ENCODE results near the gene SUMO2. TPM values are rescaled to one million over a fixed set of nuclear protein-coding genes. Genes with fewer than 3 reads are reported as not detected.

SUMO2 gene
- total and polyA plus RNA-seq, 2 of the 13 experiments (the other 11 are each of a cell fraction or from before 2014, with no cell fraction given), result 337 to 553 TPM

DNA sequence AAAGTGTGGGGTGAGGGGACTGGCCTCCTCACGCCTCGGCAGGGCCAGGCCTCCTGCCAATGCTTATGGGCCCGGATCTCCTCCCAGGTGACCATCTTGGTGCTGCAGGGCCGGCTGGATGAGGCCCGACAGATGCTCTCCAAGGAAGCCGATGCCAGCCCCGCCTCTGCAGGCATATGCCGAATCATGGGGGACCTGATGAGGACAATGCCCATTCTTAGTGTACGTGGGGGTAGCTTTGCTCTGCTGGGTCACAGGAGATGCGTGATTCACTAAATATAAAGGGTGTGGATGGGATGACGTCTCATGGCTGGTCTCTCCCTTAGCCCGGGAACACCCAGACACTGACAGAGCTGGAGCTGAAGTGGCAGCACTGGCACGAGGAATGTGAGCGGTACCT, 42.3 kb upstream of the SUMO2 start:
- intact Hi-C loops (cut with micrococcal nuclease; ENCODE audit: unreplicated experiment) (no loop called here), in situ Hi-C loops (cut with HindIII; ENCODE audit: extremely low pct_ligation_motif_present, low pct_unique_long_range_greater_than_20kb) (no loop called here)
- no TSS peak for BruUV-seq (replicated peaks)
- ChIA-PET CTCF (ENCODE audit: low intra/inter-chr PET ratio, low total read pairs) (no interaction called here), POLR2A (no interaction called here)
- no peak overlapping the region for H3K9ac ChIP-seq (ENCODE audit: insufficient read depth, low read depth, low read length)
- TF ChIP-seq AGO2 (optimal IDR thresholded peaks at IDR 0.05; ENCODE audit: low read depth, low read length) (peak; percentile 28), SRSF4 (IDR thresholded peaks at IDR 0.05; ENCODE audit: low read depth, low read length, poor library complexity, severe bottlenecking) (no peak)
- H3K4me3 ChIP-seq (replicated peaks in 1 of 3; ENCODE audit: insufficient read depth in 1 of 3, low read depth in 2 of 3, low read length in 3 of 3), result no peak overlapping the region
- H2AFZ ChIP-seq (ENCODE audit: low read length), result no peak overlapping the region
- H3K27me3 ChIP-seq (ENCODE audit: control insufficient read depth in 1 of 2, insufficient read depth in 2 of 2, low read length in 2 of 2), result no peaks in the 10 kb centered on the region
- no peak for DNase-seq (ENCODE audit: low spot score)
- H3K9me3 ChIP-seq (ENCODE audit: low read length), result no peaks in the 10 kb centered on the region
- H3K79me2 ChIP-seq (ENCODE audit: insufficient read depth, low read length), result no peaks in the 10 kb centered on the region
- FAIRE-seq, result no peak
- WGBS (ENCODE audit: low lambda C conversion rate), result 88% methylated on average over 14 of the region's 14 CpGs
- no peak overlapping the region for H3K27ac ChIP-seq (ENCODE audit: extremely low read length, insufficient read depth, low read length)
- no peaks in the 10 kb centered on the region for H4K20me1 ChIP-seq (ENCODE audit: insufficient read depth, low read length)
- H3K4me2 ChIP-seq (ENCODE audit: low read depth, low read length), result no peak overlapping the region
- no peak for ATAC-seq
- H3K36me3 ChIP-seq (replicated peaks in 1 of 2; ENCODE audit: control insufficient read depth in 1 of 2, insufficient read depth in 2 of 2, low read length in 2 of 2), result peaks cover 39 to 63% of the 10 kb centered on the region in 2 experiments
- no peaks in the 10 kb centered on the region for H3K4me1 ChIP-seq (ENCODE audit: insufficient read depth, low read length)

DNA sequence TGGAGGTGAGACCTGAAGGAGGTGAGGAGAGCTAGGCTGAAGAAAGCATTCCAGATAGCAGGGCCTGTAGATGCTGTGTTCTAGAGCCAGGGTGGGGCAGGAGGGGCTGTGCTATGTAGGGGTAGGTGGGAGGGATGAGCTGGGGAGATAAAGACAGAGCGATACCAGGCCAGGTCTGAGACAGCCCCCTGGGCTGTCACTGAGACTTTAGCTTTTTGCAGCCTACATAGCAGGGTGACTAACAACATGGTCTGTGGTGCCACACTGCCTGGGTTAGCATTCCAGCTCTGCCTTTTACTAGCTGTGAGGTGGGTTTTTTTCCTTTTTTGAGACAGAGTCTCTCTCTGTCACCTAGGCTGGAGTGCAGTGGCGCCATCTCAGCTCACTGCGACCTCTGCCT, 37.1 kb upstream of the SUMO2 start:
- DNase-seq (ENCODE audit: low spot score), result no peak
- FAIRE-seq, result no peak
- in situ Hi-C loops (cut with HindIII; ENCODE audit: extremely low pct_ligation_motif_present, low pct_unique_long_range_greater_than_20kb), result no loop called here
- no peaks in the 10 kb centered on the region for H3K9me3 ChIP-seq (ENCODE audit: low read length)
- H3K4me2 ChIP-seq (ENCODE audit: low read depth, low read length), result no peak overlapping the region
- no peaks in the 10 kb centered on the region for H3K4me1 ChIP-seq (ENCODE audit: insufficient read depth, low read length)
- no peak overlapping the region for H3K4me3 ChIP-seq (replicated peaks in 1 of 3; ENCODE audit: insufficient read depth in 1 of 3, low read depth in 2 of 3, low read length in 3 of 3)
- no peaks in the 10 kb centered on the region for H3K27me3 ChIP-seq (ENCODE audit: control insufficient read depth in 1 of 2, insufficient read depth in 2 of 2, low read length in 2 of 2)
- no peak overlapping the region for H3K27ac ChIP-seq (ENCODE audit: extremely low read length, insufficient read depth, low read length)
- ATAC-seq, result no peak; the same call in 1 of the 3 replicates
- H3K36me3 ChIP-seq (replicated peaks in 1 of 2; ENCODE audit: control insufficient read depth in 1 of 2, insufficient read depth in 2 of 2, low read length in 2 of 2), result peaks cover 18 to 64% of the 10 kb centered on the region in 2 experiments
- ChIA-PET POLR2A (interaction anchor here (0.8 kb wide), 2 partner anchors 20 to 70 kb away, joined by 3 read pairs; partner anchors contain the start of gene SLC25A19), CTCF (ENCODE audit: low intra/inter-chr PET ratio, low total read pairs) (no interaction called here)
- H3K9ac ChIP-seq (ENCODE audit: insufficient read depth, low read depth, low read length), result no peak overlapping the region
- WGBS (ENCODE audit: low lambda C conversion rate), result 95% methylated on average over 3 of the region's 3 CpGs
- intact Hi-C loops (cut with micrococcal nuclease; ENCODE audit: unreplicated experiment), result no loop called here
- H4K20me1 ChIP-seq (ENCODE audit: insufficient read depth, low read length), result no peaks in the 10 kb centered on the region
- no TSS peak for BruUV-seq (replicated peaks)
- no peak overlapping the region for H2AFZ ChIP-seq (ENCODE audit: low read length)
- H3K79me2 ChIP-seq (ENCODE audit: insufficient read depth, low read length), result no peaks in the 10 kb centered on the region
- TF ChIP-seq, protein P1, sequence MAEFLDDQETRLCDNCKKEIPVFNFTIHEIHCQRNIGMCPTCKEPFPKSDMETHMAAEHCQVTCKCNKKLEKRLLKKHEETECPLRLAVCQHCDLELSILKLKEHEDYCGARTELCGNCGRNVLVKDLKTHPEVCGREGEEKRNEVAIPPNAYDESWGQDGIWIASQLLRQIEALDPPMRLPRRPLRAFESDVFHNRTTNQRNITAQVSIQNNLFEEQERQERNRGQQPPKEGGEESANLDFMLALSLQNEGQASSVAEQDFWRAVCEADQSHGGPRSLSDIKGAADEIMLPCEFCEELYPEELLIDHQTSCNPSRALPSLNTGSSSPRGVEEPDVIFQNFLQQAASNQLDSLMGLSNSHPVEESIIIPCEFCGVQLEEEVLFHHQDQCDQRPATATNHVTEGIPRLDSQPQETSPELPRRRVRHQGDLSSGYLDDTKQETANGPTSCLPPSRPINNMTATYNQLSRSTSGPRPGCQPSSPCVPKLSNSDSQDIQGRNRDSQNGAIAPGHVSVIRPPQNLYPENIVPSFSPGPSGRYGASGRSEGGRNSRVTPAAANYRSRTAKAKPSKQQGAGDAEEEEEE (CRISPR knock-in tag; IDR thresholded peaks at IDR 0.05; ENCODE audit: borderline replicate concordance), result no peak
- no peak for TF ChIP-seq ZNF124 (CRISPR knock-in tag; IDR thresholded peaks at IDR 0.05)
- no peak for TF ChIP-seq BRF2 (CRISPR knock-in tag; IDR thresholded peaks at IDR 0.05)
- no peak for TF ChIP-seq ZNF792 (CRISPR knock-in tag; IDR thresholded peaks at IDR 0.05)
- no peak for TF ChIP-seq ASH2L (IDR thresholded peaks at IDR 0.05; ENCODE audit: insufficient read length, low read depth, low read length)
- no peak for TF ChIP-seq ZFP36 (IDR thresholded peaks at IDR 0.05; ENCODE audit: borderline replicate concordance, low read depth, low read length, partially characterized antibody)
- no peak for TF ChIP-seq PHF5A (CRISPR knock-in tag; IDR thresholded peaks at IDR 0.05; ENCODE audit: low read depth, unreplicated experiment)
- TF ChIP-seq HIVEP1 (CRISPR knock-in tag; IDR thresholded peaks at IDR 0.05), result no peak

Measured in HepG2 (cell line).